GM12801 (cell line): ENCODE measurements around the gene BBS1.

Experiments
- CTCF ChIP-seq: IDR thresholded peaks from one replicate; pipeline ENCODE4 v1.5.1; 2011; ENCODE audit warnings: control low read depth; ENCODE audit not compliant: insufficient read length; ENCODE audit errors: extremely low read depth

BBS1 gene

GRCh38 chr11:66529655-66530054, 19.2 kb downstream of the BBS1 start:
- TF ChIP-seq CTCF, result no peak

- TF ChIP-seq CTCF, result no peak
These were observed 20.7 kb downstream of the BBS1 start for GRCh38 chr11:66530927-66531709.

GRCh38 chr11:66531841-66532240, 21.4 kb downstream of the BBS1 start:
- no peak for TF ChIP-seq CTCF

GRCh38 chr11:66532784-66533183, 22.3 kb downstream of the BBS1 start:
- no peak for TF ChIP-seq CTCF

- TF ChIP-seq CTCF, result no peak
These were observed 28.9 kb downstream of the BBS1 start for GRCh38 chr11:66539170-66539869.

- TF ChIP-seq CTCF, result no peak
These were observed 29.4 kb downstream of the BBS1 start for GRCh38 chr11:66539870-66540213.

- TF ChIP-seq CTCF, result no peak
These were observed 31.5 kb downstream of the BBS1 start for GRCh38 chr11:66541892-66542291.
